Glutamatergic neuron (in vitro differentiated cells): ENCODE data around the gene TFRC. TPM values are rescaled to one million over a fixed set of nuclear protein-coding genes. Genes with fewer than 3 reads are reported as not detected.
A peak's percentile ranks its signal among the peaks of the same experiment; 100 is the strongest.
"Not testable (repeated sequence)": the region's sequence is repeated elsewhere in the genome, so short reads cannot be mapped to it uniquely, and the experiment has no call there.

Experiments used
- DNase-seq: peaks from one replicate; pipeline ENCODE4 v3.0.0; 2022
- H3K27ac Mint-ChIP-seq: one replicate; pipeline ENCODE4 v1.8.0; 2020; ENCODE audit warnings: mild to moderate bottlenecking, mixed read lengths, inconsistent platforms; ENCODE audit not compliant: unreplicated experiment
- H3K27me3 Mint-ChIP-seq: one replicate; pipeline ENCODE4 v1.8.0; 2020; ENCODE audit warnings: mild to moderate bottlenecking, moderate library complexity, mixed read lengths, inconsistent platforms; ENCODE audit not compliant: unreplicated experiment
- H3K36me3 Mint-ChIP-seq: one replicate; pipeline ENCODE4 v1.8.0; 2020; ENCODE audit warnings: mild to moderate bottlenecking, mixed read lengths, inconsistent platforms; ENCODE audit not compliant: unreplicated experiment
- H3K4me1 Mint-ChIP-seq: one replicate; pipeline ENCODE4 v1.8.0; 2020; ENCODE audit warnings: mild to moderate bottlenecking, low read depth, mixed read lengths, inconsistent platforms; ENCODE audit not compliant: unreplicated experiment
- H3K4me3 Mint-ChIP-seq: one replicate; pipeline ENCODE4 v1.8.0; 2020; ENCODE audit warnings: mild to moderate bottlenecking, mixed read lengths, inconsistent platforms; ENCODE audit not compliant: unreplicated experiment
- H3K9me3 Mint-ChIP-seq: one replicate; pipeline ENCODE4 v1.8.0; 2020; ENCODE audit warnings: mild to moderate bottlenecking, moderate library complexity, mixed read lengths, inconsistent platforms; ENCODE audit not compliant: unreplicated experiment
- total RNA-seq: library from RNA; stranded (reverse); fragmentation: NEBNext Ultra II Directional; extraction: Animal tissue kit (Norgen Biotek cat#: 25700); gene quantifications from one replicate; pipeline ENCODE4 v1.2.1, GENCODE V29; 2021; ENCODE audit not compliant: unreplicated experiment
- TF ChIP-seq, protein P1 (sequence below): fragments of 200-600 bp; sonication (generic); IDR thresholded peaks from one replicate; pipeline ENCODE4 v1.5.0; 2021; ENCODE audit not compliant: partially characterized antibody, unreplicated experiment

Gene TFRC
- total RNA-seq, 1 donor from 2014 or later = 35.8 TPM

DNA sequence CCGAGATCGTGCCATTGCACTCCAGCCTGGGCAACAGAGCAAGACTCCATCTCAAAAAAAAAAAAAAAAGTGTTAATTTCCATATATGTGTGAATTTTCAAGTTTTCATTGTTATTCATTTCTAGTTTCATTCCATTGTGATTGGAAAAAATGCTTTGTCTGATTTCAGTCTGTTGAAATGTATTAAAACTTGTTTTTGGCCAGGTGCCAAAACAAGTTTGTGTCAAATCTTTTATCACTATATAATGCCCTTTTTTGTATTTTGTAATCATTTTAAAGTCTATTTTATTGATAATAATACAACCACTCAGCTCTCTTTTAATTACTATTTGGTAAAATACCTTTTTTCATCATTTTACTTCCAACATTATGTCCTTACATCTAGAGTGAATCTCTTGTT is 42.5 kb downstream of the TFRC start:
- Mint-ChIP-seq H3K4me1 (no peaks in the 10 kb centered on the region), H3K27me3 (no peaks in the 10 kb centered on the region), H3K27ac (no peak overlapping the region), H3K4me3 (no peak overlapping the region), H3K36me3 (peaks cover 8% of the 10 kb centered on the region), H3K9me3 (peaks cover 2% of the 10 kb centered on the region)
- TF ChIP-seq, protein P1, sequence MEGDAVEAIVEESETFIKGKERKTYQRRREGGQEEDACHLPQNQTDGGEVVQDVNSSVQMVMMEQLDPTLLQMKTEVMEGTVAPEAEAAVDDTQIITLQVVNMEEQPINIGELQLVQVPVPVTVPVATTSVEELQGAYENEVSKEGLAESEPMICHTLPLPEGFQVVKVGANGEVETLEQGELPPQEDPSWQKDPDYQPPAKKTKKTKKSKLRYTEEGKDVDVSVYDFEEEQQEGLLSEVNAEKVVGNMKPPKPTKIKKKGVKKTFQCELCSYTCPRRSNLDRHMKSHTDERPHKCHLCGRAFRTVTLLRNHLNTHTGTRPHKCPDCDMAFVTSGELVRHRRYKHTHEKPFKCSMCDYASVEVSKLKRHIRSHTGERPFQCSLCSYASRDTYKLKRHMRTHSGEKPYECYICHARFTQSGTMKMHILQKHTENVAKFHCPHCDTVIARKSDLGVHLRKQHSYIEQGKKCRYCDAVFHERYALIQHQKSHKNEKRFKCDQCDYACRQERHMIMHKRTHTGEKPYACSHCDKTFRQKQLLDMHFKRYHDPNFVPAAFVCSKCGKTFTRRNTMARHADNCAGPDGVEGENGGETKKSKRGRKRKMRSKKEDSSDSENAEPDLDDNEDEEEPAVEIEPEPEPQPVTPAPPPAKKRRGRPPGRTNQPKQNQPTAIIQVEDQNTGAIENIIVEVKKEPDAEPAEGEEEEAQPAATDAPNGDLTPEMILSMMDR = no peak
- DNase-seq = no peak

DNA sequence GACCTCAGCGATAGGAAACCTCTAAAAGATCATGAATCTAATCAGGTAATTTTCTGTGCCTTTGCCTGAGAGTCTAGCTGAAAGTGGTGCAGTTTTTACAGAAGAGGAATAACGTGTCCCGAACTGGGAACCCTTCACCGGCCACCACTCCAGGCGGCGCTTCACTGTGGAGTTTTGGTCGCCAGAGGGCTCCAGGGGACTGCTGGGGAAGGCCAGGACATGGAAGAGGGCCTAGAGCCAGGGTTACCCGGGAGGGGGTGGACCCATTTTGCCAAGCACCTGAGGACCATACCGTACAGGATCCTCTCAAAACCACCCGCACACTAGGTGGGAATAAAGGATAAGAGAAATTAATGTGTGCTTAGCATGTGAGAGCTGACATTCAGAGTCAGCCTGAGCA is 55.8 kb downstream of the TFRC start:
- peak; percentile 69 for DNase-seq
- H3K27me3 Mint-ChIP-seq, H3K4me1 Mint-ChIP-seq, H3K36me3 Mint-ChIP-seq, H3K27ac Mint-ChIP-seq, H3K4me3 Mint-ChIP-seq, H3K9me3 Mint-ChIP-seq: not testable (repeated sequence)

DNA sequence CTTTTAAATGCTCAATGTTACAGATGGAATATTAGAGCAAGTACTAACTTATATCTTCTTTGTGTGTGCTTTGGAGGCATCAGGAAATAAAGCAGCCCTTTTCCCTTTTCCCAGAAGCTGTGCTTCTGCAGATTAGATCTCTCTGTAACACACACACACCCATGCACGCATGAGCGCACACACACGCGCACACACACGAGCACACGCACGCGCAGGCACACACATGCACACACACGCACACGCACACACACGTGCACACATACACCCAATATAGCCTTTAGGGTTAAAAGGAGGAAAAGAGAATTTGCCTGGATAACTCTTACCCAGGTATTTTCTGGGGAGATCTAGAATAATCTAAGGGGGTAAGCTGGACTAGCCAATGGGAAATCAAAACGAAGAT is 56.9 kb downstream of the TFRC start:
- Mint-ChIP-seq H3K27me3 (no peaks in the 10 kb centered on the region), H3K27ac (no peak overlapping the region), H3K36me3 (no peaks in the 10 kb centered on the region), H3K4me1 (no peaks in the 10 kb centered on the region), H3K9me3 (no peaks in the 10 kb centered on the region), H3K4me3 (no peak overlapping the region)
- no peak for DNase-seq
- TF ChIP-seq, protein P1 = no peak

GRCh38 chr3:196023947-196024346 is 57.9 kb downstream of the TFRC start:
- Mint-ChIP-seq H3K36me3 (no peaks in the 10 kb centered on the region), H3K9me3 (no peaks in the 10 kb centered on the region), H3K27ac (no peak overlapping the region), H3K4me3 (no peak overlapping the region), H3K27me3 (no peaks in the 10 kb centered on the region), H3K4me1 (no peaks in the 10 kb centered on the region)
- DNase-seq = no peak
- TF ChIP-seq, protein P1 = no peak

GRCh38 chr3:196022499-196022878 is 59.4 kb downstream of the TFRC start:
- not testable (repeated sequence) for DNase-seq, H3K36me3 Mint-ChIP-seq, H3K9me3 Mint-ChIP-seq, H3K27ac Mint-ChIP-seq, H3K4me1 Mint-ChIP-seq, H3K4me3 Mint-ChIP-seq, H3K27me3 Mint-ChIP-seq

GRCh38 chr3:196020373-196020772 is 61.5 kb downstream of the TFRC start:
- no peak for DNase-seq
- Mint-ChIP-seq H3K4me3 (no peak overlapping the region), H3K27me3 (peaks cover 3% of the 10 kb centered on the region), H3K27ac (no peak overlapping the region), H3K36me3 (no peaks in the 10 kb centered on the region), H3K4me1 (no peaks in the 10 kb centered on the region), H3K9me3 (no peaks in the 10 kb centered on the region)
- TF ChIP-seq, protein P1 = no peak

DNA sequence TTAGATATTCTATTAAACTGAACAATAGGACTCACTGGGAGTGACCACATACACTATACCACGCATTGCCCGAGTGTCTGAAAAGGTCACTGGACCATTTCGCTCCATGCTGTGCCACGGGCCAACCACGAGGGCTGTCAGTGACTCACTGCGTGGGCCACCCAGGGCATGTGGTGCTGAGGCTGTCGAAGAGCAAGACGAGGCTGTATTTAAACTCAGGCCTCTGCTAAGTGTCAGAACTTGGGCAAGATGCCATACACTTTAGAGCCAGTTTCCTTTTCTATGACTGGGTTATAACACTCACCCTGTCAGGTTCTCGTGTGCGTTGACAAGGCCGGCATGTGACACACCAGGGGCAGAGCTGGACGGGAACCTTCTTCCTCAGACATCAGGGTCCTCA is 62.3 kb downstream of the TFRC start:
- H3K27ac Mint-ChIP-seq, H3K9me3 Mint-ChIP-seq, H3K27me3 Mint-ChIP-seq, H3K36me3 Mint-ChIP-seq, H3K4me1 Mint-ChIP-seq, H3K4me3 Mint-ChIP-seq, DNase-seq: not testable (repeated sequence)

DNA sequence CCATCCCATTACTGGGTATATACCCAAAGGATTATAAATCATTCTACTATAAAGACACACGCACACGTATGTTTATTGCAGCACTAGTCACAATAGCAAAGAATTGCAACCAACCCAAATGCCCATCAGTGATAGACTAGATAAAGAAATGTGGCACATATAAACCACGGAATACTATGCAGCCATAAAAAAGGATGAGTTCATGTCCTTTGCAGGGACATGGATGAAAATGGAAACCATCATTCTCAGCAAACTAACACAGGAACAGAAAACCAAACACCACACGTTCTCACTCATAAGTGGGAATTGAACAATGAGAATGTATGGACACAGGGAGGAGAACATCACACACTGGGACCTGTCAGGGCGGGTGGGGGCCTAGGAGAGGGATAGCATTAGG is 63.7 kb downstream of the TFRC start:
- H3K9me3 Mint-ChIP-seq, DNase-seq, H3K27ac Mint-ChIP-seq, H3K4me1 Mint-ChIP-seq, H3K36me3 Mint-ChIP-seq, H3K4me3 Mint-ChIP-seq, H3K27me3 Mint-ChIP-seq: not testable (repeated sequence)
